GM19328 (cell line): Measurements from ENCODE around the gene SUZ12.
"Not testable (repeated sequence)": the region's sequence is repeated elsewhere in the genome, so short reads cannot be mapped to it uniquely, and the experiment has no call there.

Source experiments
- ATAC-seq: cut with Tn5 transposase; IDR thresholded peaks from one replicate; pipeline ENCODE4 v1.9.1; 2021; ENCODE audit warnings: mild to moderate bottlenecking, moderate library complexity; ENCODE audit not compliant: unreplicated experiment

SUZ12 gene

DNA sequence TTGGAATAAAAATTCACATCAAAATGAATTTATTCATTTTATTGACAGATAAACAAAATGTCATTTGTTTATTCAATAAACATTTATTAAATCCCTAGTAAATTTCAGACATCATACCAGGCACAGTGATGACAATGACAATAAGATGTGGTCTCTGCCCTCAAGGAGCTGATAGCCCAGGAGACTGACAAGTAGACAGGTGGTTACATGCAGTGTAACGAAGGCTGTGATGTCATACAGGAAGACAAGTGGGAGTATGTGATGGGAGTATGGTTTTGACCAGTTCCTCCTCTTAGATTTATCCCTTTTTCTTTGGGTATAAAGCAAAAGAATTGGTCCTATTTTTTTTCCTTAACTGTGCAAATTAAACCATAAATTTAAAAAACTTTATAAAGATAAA, 97.0 kb downstream of the SUZ12 start:
- ATAC-seq: not testable (repeated sequence)

- ATAC-seq: not testable (repeated sequence)
Measured at GRCh38 chr17:32040246-32040645, 103.4 kb downstream of the SUZ12 start.

- not testable (repeated sequence) for ATAC-seq
Measured at GRCh38 chr17:32041306-32041875, 104.6 kb downstream of the SUZ12 start.

DNA sequence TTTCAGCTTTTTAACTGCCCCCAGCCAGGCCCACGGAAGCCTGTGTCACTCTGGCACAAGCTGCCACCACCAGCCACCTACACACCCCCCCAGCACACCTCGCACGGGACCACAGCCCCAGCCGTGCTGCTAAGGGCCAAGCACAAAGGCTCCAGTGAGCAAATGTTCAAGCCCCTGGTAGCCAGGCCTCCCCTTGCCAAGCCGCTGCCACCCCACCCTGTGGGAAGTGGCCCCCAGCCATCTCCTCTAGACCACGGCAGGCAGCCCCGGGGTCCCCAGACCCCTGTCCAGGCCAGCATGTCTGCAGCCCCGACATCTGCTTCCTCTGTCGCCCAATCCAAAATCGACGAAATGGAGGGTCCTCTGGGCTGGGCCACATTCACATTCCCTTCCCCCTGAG, 105.5 kb downstream of the SUZ12 start:
- not testable (repeated sequence) for ATAC-seq

- ATAC-seq: not testable (repeated sequence)
Measured at GRCh38 chr17:32045611-32046010, 108.8 kb downstream of the SUZ12 start.

GRCh38 chr17:32047663-32048062, 110.9 kb downstream of the SUZ12 start:
- ATAC-seq: not testable (repeated sequence)
